Measurements from ENCODE around the gene THAP12.

Gene THAP12

GRCh38 chr11:76315182-76315853, 65.6 kb downstream of the THAP12 start:
- no peak overlapping the region for H3K27ac ChIP-seq
- TF ChIP-seq ZFX (IDR thresholded peaks at IDR 0.05; ENCODE audit: borderline replicate concordance): no peak

- TF ChIP-seq ZFX (IDR thresholded peaks at IDR 0.05; ENCODE audit: borderline replicate concordance): no peak
- TF ChIP-seq CTCF (IDR thresholded peaks at IDR 0.05): no peak
- no peak overlapping the region for H3K27ac ChIP-seq
These were observed 66.2 kb downstream of the THAP12 start for GRCh38 chr11:76314741-76315090.

- TF ChIP-seq ZFX (IDR thresholded peaks at IDR 0.05; ENCODE audit: borderline replicate concordance) (no peak), CTCF (IDR thresholded peaks at IDR 0.05) (no peak)
- H3K27ac ChIP-seq: no peak overlapping the region
These were observed 66.8 kb downstream of the THAP12 start for GRCh38 chr11:76313913-76314740.

DNA sequence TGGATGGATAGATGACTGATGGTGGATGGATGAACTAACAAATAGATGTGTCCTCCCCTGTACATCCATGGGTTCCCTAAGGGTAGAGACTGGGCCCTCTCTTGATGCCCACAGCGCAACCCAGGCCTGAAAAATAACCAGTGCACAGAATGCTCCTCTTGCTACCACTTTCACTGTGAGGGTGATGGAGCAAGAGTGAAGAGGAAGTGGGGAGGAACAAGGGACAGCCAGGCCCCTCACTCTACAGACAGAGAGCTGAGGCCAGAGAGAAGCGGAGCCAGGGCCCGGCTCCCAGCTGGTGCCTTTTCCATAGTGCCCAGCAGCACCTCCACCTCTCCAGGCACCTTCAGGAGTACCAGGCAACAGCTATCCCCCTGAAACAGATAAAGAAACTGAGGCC, 67.7 kb downstream of the THAP12 start:
- TF ChIP-seq CTCF (IDR thresholded peaks at IDR 0.05): no peak
- TF ChIP-seq ZFX (IDR thresholded peaks at IDR 0.05; ENCODE audit: borderline replicate concordance): no peak
- no peak overlapping the region for H3K27ac ChIP-seq

GRCh38 chr11:76310832-76311595, 69.9 kb downstream of the THAP12 start:
- H3K27ac ChIP-seq: no peak overlapping the region
- TF ChIP-seq ZFX (IDR thresholded peaks at IDR 0.05; ENCODE audit: borderline replicate concordance): no peak
- no peak for TF ChIP-seq CTCF (IDR thresholded peaks at IDR 0.05)

GRCh38 chr11:76307978-76308747, 72.8 kb downstream of the THAP12 start:
- no peak for TF ChIP-seq ZFX (IDR thresholded peaks at IDR 0.05; ENCODE audit: borderline replicate concordance)
- TF ChIP-seq CTCF (IDR thresholded peaks at IDR 0.05): no peak
- no peak overlapping the region for H3K27ac ChIP-seq

DNA sequence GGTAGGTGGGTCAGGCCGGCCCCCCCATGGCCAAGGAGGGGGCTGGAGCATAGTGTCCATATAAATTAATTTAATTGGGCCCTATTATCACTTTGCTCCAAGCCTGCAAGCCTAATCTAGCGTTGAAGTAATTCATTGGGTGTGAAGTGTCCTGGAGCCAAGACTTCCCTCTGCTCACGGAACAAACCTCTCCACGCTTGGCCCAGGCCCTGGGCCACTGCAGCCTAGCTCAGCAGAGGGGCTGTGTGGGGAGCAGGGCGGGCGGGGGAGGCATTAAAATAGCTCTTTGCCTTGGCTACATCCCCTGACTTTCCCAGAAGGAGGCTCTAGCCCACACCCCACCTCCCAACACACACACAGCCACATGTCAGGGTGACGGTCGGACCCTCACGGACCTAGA, 73.5 kb downstream of the THAP12 start:
- no peak overlapping the region for H3K27ac ChIP-seq
- TF ChIP-seq ZFX (IDR thresholded peaks at IDR 0.05; ENCODE audit: borderline replicate concordance) (no peak), CTCF (IDR thresholded peaks at IDR 0.05) (no peak)

Data from 22Rv1 (cell line).